ENCODE data around the gene HK3.

Gene HK3

DNA sequence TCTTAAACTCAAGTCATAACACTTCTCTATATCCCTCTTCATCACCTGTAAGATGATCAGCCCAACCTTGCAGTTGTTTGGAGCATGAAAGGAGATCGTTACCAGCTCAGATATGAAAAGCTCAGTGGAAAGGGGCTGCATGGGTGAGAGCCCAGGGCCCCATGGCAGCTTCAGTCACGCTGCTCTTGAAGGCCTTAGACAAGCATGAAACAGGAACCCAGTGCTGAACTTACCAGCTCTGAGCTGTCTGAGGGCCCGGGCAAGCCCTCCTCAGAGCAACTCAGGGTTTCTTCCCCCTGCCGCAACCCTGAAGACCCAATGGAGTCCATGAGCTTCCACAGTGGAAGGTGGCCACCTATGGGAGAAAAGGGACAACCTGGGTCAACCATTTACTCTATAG, 3.3 kb downstream of the HK3 start:
- H3K27ac ChIP-seq, result no peak overlapping the region
- no peak for TF ChIP-seq ZFX (IDR thresholded peaks at IDR 0.05)
- TF ChIP-seq, protein P1, sequence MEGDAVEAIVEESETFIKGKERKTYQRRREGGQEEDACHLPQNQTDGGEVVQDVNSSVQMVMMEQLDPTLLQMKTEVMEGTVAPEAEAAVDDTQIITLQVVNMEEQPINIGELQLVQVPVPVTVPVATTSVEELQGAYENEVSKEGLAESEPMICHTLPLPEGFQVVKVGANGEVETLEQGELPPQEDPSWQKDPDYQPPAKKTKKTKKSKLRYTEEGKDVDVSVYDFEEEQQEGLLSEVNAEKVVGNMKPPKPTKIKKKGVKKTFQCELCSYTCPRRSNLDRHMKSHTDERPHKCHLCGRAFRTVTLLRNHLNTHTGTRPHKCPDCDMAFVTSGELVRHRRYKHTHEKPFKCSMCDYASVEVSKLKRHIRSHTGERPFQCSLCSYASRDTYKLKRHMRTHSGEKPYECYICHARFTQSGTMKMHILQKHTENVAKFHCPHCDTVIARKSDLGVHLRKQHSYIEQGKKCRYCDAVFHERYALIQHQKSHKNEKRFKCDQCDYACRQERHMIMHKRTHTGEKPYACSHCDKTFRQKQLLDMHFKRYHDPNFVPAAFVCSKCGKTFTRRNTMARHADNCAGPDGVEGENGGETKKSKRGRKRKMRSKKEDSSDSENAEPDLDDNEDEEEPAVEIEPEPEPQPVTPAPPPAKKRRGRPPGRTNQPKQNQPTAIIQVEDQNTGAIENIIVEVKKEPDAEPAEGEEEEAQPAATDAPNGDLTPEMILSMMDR (conservative IDR thresholded peaks at IDR 0.05), result no peak

DNA sequence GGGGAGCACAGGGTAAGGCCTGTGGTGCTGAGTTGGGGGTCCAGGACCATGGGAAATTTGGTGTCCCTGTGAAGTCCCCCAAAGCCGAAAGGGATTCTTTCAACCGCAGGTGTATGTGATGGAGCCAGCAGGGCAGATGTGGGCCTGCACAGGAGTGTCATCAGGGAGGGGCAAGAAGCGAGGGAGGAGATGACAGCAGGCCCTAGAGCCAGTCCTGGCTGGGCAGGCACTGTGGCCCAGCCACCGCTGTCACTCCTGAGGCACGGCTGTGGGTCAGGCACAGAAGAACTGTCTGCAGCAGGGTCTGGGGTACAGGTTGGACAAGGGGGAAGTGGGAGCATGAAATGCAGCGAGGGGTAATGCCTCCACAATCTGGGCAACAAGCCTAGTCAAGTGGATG, 4.8 kb downstream of the HK3 start:
- TF ChIP-seq, protein P1 (conservative IDR thresholded peaks at IDR 0.05), result no peak
- no peak overlapping the region for H3K27ac ChIP-seq

DNA sequence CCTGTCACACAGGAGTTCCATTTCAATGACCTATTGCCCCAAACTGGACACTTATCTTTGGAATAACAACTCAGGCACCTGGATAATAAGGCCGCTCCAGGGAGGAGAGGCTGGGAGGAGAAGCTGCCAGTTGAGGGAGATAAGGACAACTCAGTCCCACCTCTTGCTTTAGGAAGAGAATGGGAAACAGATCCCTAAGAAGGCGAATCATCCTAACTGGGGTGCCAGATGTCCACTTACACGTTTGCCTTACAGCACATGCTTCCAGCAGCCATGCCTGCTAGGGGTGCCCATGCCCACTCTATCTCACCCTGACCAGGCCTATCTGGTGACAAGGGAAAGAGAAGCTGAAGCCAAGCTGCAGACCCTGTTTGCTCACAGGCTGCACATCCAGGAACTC, 6.5 kb downstream of the HK3 start:
- no peak overlapping the region for H3K27ac ChIP-seq
- TF ChIP-seq, protein P1 (conservative IDR thresholded peaks at IDR 0.05), result no peak
- no peak for TF ChIP-seq ZFX (IDR thresholded peaks at IDR 0.05)

DNA sequence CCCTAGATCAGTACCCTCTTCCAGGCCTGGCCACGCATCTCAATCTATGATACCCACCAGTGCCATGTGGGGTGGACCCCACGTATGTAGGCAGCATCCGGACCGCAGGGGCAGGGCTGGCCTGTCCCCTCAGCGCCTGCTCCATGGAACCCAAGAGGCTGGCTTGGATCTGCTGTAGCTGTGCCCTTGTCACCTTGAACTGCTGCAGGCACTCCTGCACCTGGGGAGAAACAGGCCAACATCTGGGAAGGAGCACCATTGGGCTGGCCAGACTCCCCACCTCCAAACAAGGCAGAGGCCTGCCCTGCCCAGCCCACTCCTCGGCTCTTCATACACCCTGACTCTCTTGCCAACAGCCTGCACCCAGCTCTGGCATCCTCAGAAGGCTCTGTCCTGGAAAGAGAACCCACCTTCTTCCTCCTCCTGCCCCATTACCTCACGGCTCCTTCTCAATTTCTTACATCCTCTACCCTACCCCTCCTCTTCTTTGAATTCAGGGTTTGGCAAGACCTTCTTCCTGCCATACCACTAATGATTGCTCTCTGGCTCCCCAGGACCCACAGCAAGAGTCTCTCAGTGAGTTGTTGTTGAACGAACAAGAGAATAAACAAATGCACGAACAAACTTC, 7.7 kb downstream of the HK3 start:
- no peak overlapping the region for H3K27ac ChIP-seq
- no peak for TF ChIP-seq ZFX (IDR thresholded peaks at IDR 0.05)
- TF ChIP-seq, protein P1 (conservative IDR thresholded peaks at IDR 0.05), result no peak

DNA sequence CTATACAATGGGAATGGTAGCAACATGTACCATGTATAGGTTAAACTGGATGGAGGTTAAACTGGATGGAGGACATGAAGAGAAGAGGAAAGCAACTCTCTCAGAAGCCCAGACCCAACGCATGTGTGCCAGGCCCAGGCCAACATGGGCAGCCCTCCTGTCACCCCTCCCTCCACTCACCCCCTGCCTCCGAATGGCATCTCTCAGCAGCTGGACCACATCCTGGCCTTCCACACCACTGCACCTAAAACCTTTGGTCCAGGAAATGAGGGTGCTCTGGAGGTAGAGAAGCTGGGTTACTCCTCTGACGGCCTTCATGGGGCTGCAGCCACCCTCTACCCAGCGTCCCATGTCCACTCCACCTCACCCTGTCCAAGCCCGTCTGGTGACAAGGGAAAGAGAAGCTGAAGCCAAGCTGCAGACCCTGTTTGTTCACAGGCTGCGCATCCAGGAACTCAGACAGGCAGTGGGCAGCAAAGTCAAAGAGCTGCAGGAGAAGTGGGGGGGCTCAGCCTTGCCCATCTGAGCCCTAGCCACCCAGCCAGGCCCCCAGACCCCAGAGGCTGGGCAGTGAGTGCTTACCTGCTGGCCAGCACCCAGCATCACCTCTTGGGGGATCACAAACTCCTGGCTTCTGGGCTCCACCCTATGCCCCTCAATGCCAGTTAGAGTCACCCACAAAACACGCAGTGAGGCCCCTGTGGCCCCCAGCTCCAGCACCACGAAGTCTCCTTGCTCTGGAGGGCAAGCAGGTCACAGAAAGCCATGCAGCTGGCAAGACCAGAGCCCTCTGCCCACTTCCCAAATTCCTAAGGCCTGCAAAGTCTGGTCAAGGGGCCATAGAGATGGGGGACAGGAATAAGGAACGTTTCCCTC, 8.5 kb downstream of the HK3 start:
- H3K27ac ChIP-seq, result no peak overlapping the region
- no peak for TF ChIP-seq ZFX (IDR thresholded peaks at IDR 0.05)
- TF ChIP-seq, protein P1 (conservative IDR thresholded peaks at IDR 0.05), result no peak

DNA sequence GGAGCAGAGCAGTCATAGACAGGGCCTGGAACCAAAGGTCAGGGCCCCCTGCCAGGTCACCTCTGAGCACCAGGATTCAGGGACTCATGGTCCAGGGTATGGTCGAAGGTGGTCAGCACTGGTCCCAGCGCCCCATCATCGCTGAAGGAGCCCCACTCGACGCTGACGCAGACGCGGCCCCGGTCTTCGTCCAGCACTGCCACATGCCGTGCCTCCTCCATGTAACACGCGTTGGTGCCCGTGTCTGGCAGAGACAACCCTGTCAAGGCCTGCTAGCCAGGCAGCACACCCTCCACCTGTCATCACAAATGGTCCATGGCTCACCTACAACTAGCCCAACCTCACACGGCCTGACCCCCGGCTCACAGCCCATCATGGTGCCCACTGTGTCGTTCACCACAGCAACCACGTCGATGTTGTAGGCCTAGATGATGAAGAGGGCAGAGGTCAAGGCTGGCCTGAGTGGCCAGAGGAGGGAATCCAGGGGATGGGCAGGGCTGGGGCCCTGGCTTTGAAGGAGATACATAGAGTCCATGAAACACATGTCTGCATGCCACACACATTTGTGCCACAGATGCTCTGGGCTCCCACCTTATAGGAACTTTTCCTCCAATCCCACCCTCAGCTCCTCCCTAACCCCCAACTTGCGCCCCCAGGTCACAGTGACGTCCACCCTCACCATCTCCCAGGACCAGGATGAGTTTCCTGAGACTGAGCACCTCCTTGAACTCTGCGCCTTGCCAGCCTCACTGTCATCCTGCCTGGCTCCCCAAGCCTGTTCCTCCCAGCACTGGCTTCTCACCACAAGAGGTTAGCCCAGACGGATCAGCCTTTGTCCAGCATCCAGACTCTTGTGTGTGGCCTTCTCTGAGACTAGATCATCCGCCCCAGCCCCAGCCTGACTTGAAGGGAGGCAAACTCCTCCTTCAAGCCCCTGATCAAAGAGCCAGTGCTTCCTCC, 9.5 kb downstream of the HK3 start:
- no peak overlapping the region for H3K27ac ChIP-seq
- TF ChIP-seq, protein P1 (conservative IDR thresholded peaks at IDR 0.05), result no peak
- TF ChIP-seq ZFX (IDR thresholded peaks at IDR 0.05), result no peak

Measured in C4-2B (cell line).